SK-N-MC (cell line): ENCODE data around the gene CDC73.

ENCODE experiments used
- EZH2 ChIP-seq: fragments of 200-600 bp; sonication (generic); IDR thresholded peaks from one replicate; pipeline ENCODE4 v1.6.1; 2017; ENCODE audit warnings: antibody characterized with exemption
- POLR2AphosphoS5 ChIP-seq: IDR thresholded peaks from 2 replicates; pipeline ENCODE4 v1.6.1; 2012; ENCODE audit warnings: mild to moderate bottlenecking, low read depth, low read length, borderline replicate concordance

- TF ChIP-seq EZH2 (no peak), POLR2AphosphoS5 (no peak)
These were observed 57.3 kb downstream of the CDC73 start for GRCh38 chr1:193179094-193179493.
